Endothelial cell of umbilical vein (primary cell): ENCODE results near the gene L3MBTL3.

Experiments used
- EZH2 ChIP-seq: IDR thresholded peaks from 2 replicates; pipeline ENCODE4 v1.6.1; 2012; ENCODE audit warnings: borderline replicate concordance, low read depth, mild to moderate bottlenecking, moderate library complexity, low read length, inconsistent platforms; ENCODE audit not compliant: severe bottlenecking
- MAX ChIP-seq: IDR thresholded peaks from 2 replicates; pipeline ENCODE4 v1.6.1; 2011; ENCODE audit not compliant: insufficient read depth, insufficient read length
- POLR2A ChIP-seq: IDR thresholded peaks from 2 replicates; pipeline ENCODE4 v1.6.1; 2012; ENCODE audit warnings: low read depth, mild to moderate bottlenecking, control low read depth, low read length
- POLR2AphosphoS5 ChIP-seq: IDR thresholded peaks from 2 replicates; pipeline ENCODE4 v1.6.1; 2012; ENCODE audit warnings: low read depth, mild to moderate bottlenecking, control low read depth, low read length, moderate library complexity; ENCODE audit not compliant: insufficient read depth
- TF ChIP-seq, protein P1 (sequence below), 2 donors: IDR thresholded peaks; 1 replicate in 1 of 2; 2 replicates in 1 of 2; pipeline ENCODE4 v1.5.1; 2011; ENCODE audit warnings: low read length in 2 of 2, mild to moderate bottlenecking in 2 of 2, moderate library complexity in 2 of 2, control low read depth in 1 of 2, inconsistent platforms in 1 of 2, low read depth in 1 of 2; ENCODE audit not compliant: insufficient read depth in 1 of 2; ENCODE audit errors: extremely low read depth in 1 of 2

- TF ChIP-seq, protein P1, sequence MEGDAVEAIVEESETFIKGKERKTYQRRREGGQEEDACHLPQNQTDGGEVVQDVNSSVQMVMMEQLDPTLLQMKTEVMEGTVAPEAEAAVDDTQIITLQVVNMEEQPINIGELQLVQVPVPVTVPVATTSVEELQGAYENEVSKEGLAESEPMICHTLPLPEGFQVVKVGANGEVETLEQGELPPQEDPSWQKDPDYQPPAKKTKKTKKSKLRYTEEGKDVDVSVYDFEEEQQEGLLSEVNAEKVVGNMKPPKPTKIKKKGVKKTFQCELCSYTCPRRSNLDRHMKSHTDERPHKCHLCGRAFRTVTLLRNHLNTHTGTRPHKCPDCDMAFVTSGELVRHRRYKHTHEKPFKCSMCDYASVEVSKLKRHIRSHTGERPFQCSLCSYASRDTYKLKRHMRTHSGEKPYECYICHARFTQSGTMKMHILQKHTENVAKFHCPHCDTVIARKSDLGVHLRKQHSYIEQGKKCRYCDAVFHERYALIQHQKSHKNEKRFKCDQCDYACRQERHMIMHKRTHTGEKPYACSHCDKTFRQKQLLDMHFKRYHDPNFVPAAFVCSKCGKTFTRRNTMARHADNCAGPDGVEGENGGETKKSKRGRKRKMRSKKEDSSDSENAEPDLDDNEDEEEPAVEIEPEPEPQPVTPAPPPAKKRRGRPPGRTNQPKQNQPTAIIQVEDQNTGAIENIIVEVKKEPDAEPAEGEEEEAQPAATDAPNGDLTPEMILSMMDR (IDR thresholded peaks at IDR 0.05; ENCODE audit: extremely low read depth in 1 of 2, insufficient read depth in 1 of 2, low read depth in 1 of 2, low read length in 2 of 2): no peak
- TF ChIP-seq POLR2A (no peak), MAX (no peak), POLR2AphosphoS5 (no peak), EZH2 (no peak)
These were observed 138.5 kb downstream of the L3MBTL3 start for GRCh38 chr6:130156908-130157307.
